ENCODE measurements around the gene ERFE.

DNA sequence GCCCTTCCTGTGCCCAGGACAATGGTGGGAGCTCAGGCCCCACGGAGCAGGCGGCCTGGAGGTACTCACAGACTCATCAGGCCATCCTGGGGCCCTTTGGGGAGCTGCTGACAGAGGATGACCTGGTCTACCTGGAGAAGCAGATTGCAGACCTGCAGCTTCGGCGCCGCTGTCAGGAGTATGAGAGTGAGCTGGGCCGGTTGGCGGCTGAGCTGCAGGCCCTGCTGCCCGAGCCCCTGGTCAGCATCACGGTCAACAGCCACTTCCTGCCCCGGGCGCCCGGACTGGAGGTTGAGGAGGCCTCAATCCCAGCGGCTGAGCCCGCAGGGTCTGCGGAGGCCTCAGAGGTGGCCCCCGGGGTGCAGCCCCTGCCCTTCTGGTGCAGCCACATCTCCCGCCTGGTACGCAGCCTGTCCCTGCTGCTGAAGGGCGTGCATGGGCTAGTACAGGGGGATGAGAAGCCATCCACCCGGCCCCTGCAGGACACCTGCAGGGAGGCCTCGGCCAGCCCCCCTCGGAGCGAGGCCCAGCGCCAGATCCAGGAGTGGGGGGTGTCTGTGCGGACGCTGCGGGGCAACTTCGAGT, 28.6 kb upstream of the ERFE start:
- TF ChIP-seq CTCF (IDR thresholded peaks at IDR 0.05 in 4 of 5, conservative IDR thresholded peaks at IDR 0.05 in 1 of 5) (no peak), POLR2A (IDR thresholded peaks at IDR 0.05) (no peak)

Measured in gastrocnemius medialis (tissue), 4 donors.